Upper lobe of left lung (tissue), 6 donors: ENCODE results near the gene PRKCH. TPM values are rescaled to one million over a fixed set of nuclear protein-coding genes. Genes with fewer than 3 reads are reported as not detected.

Experiments used
- ATAC-seq, 2 donors: fragments of 200-7000 bp; cut with Tn5 transposase; one replicate each; pipeline ENCODE4 v1.9.1; 2022; ENCODE audit warnings: mild to moderate bottlenecking in 2 of 2, moderate library complexity in 2 of 2; ENCODE audit not compliant: low FRiP score in 2 of 2
- DNase-seq, 2 donors: peaks; one replicate each; pipeline ENCODE4 v3.0.0-alpha.2; 2019 to 2020
- H3K27ac ChIP-seq, 4 donors: fragments of 200-600 bp; sonication (generic); one replicate each; pipeline ENCODE4 v1.5.1; 2016 to 2019
- H3K27me3 ChIP-seq, 4 donors: fragments of 200-600 bp; sonication (generic); one replicate each; pipeline ENCODE4 v1.5.1; 2017 to 2019
- H3K36me3 ChIP-seq, 4 donors: fragments of 200-600 bp; sonication (generic); one replicate each; pipeline ENCODE4 v1.5.1; 2016 to 2019
- H3K4me1 ChIP-seq, 4 donors: fragments of 200-600 bp; sonication (generic); one replicate each; pipeline ENCODE4 v1.5.1; 2018 to 2019
- H3K4me3 ChIP-seq, 4 donors: fragments of 200-600 bp; sonication (generic); one replicate each; pipeline ENCODE4 v1.5.1; 2017 to 2019; ENCODE audit warnings: mild to moderate bottlenecking in 2 of 4, moderate library complexity in 1 of 4
- H3K9me3 ChIP-seq, 4 donors: fragments of 200-600 bp; sonication (generic); one replicate each; pipeline ENCODE4 v1.5.1; 2018 to 2019
- CTCF ChIP-seq, 6 experiments: fragments of 450-650 bp in 4 of 6; fragments of 200-600 bp in 2 of 6; sonication (generic) in 2 of 6; IDR thresholded peaks; one replicate each; pipeline ENCODE4 v1.5.1; 2016 to 2019; ENCODE audit warnings: antibody characterized with exemption in 6 of 6
- EP300 ChIP-seq, 4 donors: sonication (generic); formaldehyde crosslinking; IDR thresholded peaks; one replicate each; pipeline ENCODE4 v1.5.1; 2017; ENCODE audit warnings: antibody characterized with exemption in 4 of 4, control low read depth in 2 of 4
- POLR2A ChIP-seq, 4 donors: fragments of 450-650 bp; IDR thresholded peaks; one replicate each; pipeline ENCODE4 v1.5.1; 2016 to 2017; ENCODE audit warnings: antibody characterized with exemption in 4 of 4, mild to moderate bottlenecking in 2 of 4
- POLR2AphosphoS5 ChIP-seq, 2 donors: sonication (generic); formaldehyde crosslinking; IDR thresholded peaks; one replicate each; pipeline ENCODE4 v1.5.1; 2017; ENCODE audit warnings: antibody characterized with exemption in 2 of 2
- WGBS, 2 donors: methylation state at CpG; one replicate each; pipeline ENCODE4 v1.1.5; 2017 to 2018; 5-methylcytosine and 5-hydroxymethylcytosine counted together
- total RNA-seq, 6 donors: library from RNA; depleted of rRNA in 4 of 6; stranded (reverse); fragments of >200 nt in 4 of 6; gene quantifications; one replicate each; pipeline versions ENCODE4 v1.1.0 to v1.2.1, GENCODE V29; 2016 to 2021
- donor health status: DM: no; HTN: no; CAD: no; lungs with moderate emphysema.
- donor health status: DM: no; HTN: yes; CAD: no; lungs with severe emphysema.

The PRKCH gene
- total RNA-seq, 6 donors from 2014 or later, result 54.0 to 102 (median 76.6) TPM

- Histone ChIP-seq H3K27ac (peak overlapping the region; percentile 62 to 83 (median 80)), H3K36me3 (no peaks in the 10 kb centered on the region), H3K27me3 (no peaks in the 10 kb centered on the region), H3K4me1 (peaks cover 25 to 38% (median 33%) of the 10 kb centered on the region in 4 donors), H3K4me3 (no peak overlapping the region), H3K9me3 (no peaks in the 10 kb centered on the region)
- ATAC-seq (peak; percentile 70 to 77), DNase-seq (peak in 1 of 2 donors; percentile 92)
- TF ChIP-seq POLR2A (IDR thresholded peaks at IDR 0.05) (peak in 1 of 4 donors; percentile 78), EP300 (IDR thresholded peaks at IDR 0.05) (peak in 3 of 4 donors; percentile 61 to 89 (median 65)), CTCF (IDR thresholded peaks at IDR 0.05) (peak in 1 of 6 experiments; percentile 12), POLR2AphosphoS5 (IDR thresholded peaks at IDR 0.05) (peak; percentile 88 to 94)
- 56 to 77% methylated on average over 6 to 9 of the region's 9 CpGs for WGBS, 2 donors
These were observed 248.6 kb downstream of the PRKCH start for GRCh38 chr14:61569812-61570548.

DNA sequence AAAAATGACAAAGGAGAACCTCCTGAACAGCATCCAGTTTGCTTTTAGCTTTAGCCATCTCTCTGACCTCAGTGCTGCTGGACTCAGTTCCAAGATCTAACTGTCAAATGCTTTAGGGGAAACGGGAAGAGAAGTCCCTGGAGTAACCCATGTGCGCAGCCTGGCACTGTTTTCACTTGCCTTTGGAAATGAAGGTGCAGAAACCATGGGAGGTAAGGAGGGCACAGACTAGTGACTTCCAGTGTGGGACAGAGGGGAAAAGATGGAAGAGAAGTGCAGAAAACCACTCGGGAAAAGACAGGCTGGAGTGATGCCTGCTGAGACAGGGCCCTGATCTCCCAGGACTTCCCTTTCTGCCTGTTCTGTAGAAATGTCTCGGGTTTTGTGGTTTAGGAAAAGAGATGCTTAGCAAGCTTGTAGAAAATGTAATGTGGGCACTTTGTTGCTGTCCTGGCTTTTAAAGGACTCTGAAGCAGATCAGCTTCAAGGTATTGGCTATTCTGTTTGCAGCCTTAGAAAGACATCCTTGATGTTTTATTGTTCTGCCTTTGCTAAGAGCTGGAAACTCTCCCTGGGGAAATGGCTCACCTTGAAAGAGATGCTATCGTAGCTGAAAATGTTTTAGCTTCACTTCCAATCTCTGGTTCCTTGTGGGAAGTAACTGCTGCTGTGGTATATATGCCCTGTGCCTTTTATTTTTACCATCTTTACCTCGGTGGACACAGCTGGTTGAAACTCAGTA is 249.3 kb downstream of the PRKCH start:
- ATAC-seq, result peak in 1 of 2 donors; percentile 46
- DNase-seq, result no peak
- Histone ChIP-seq H3K4me1 (peaks cover 24 to 37% (median 31%) of the 10 kb centered on the region in 4 donors), H3K36me3 (no peaks in the 10 kb centered on the region), H3K27ac (peak overlapping the region; percentile 62 to 83 (median 80)), H3K4me3 (no peak overlapping the region), H3K9me3 (no peaks in the 10 kb centered on the region), H3K27me3 (no peaks in the 10 kb centered on the region)
- no peak for TF ChIP-seq CTCF (IDR thresholded peaks at IDR 0.05)
- no peak for TF ChIP-seq EP300 (IDR thresholded peaks at IDR 0.05)
- TF ChIP-seq POLR2A (IDR thresholded peaks at IDR 0.05), result peak in 1 of 4 donors; percentile 16
- 71 to 72% methylated on average over 6 of the region's 6 CpGs for WGBS, 2 donors

- no peaks in the 10 kb centered on the region for H3K9me3 ChIP-seq
- no peak overlapping the region for H3K27ac ChIP-seq
- DNase-seq, result no peak
- TF ChIP-seq POLR2AphosphoS5 (IDR thresholded peaks at IDR 0.05) (no peak), EP300 (IDR thresholded peaks at IDR 0.05) (no peak), POLR2A (IDR thresholded peaks at IDR 0.05) (no peak), CTCF (IDR thresholded peaks at IDR 0.05) (no peak)
- no peak overlapping the region for H3K4me3 ChIP-seq
- no peak for ATAC-seq
- 95% methylated on average over 2 of the region's 2 CpGs for WGBS, 2 donors
- H3K27me3 ChIP-seq, result no peaks in the 10 kb centered on the region
- peaks cover 18 to 35% (median 28%) of the 10 kb centered on the region in 4 donors for H3K4me1 ChIP-seq
- no peaks in the 10 kb centered on the region for H3K36me3 ChIP-seq
These were observed 250.5 kb downstream of the PRKCH start for GRCh38 chr14:61571917-61572316.

- Histone ChIP-seq H3K9me3 (no peaks in the 10 kb centered on the region), H3K36me3 (no peaks in the 10 kb centered on the region), H3K4me3 (no peak overlapping the region), H3K4me1 (peaks cover 10 to 28% (median 21%) of the 10 kb centered on the region in 4 donors), H3K27ac (no peak overlapping the region), H3K27me3 (no peaks in the 10 kb centered on the region)
- ATAC-seq (no peak), DNase-seq (no peak)
- 81 to 98% methylated on average over 3 of the region's 3 CpGs for WGBS, 2 donors
- no peak for TF ChIP-seq POLR2A (IDR thresholded peaks at IDR 0.05)
- no peak for TF ChIP-seq EP300 (IDR thresholded peaks at IDR 0.05)
- no peak for TF ChIP-seq CTCF (IDR thresholded peaks at IDR 0.05)
- TF ChIP-seq POLR2AphosphoS5 (IDR thresholded peaks at IDR 0.05), result no peak
These were observed 251.9 kb downstream of the PRKCH start for GRCh38 chr14:61573321-61573720.
